Measurements from ENCODE around the gene FBXL17.

Gene FBXL17

DNA sequence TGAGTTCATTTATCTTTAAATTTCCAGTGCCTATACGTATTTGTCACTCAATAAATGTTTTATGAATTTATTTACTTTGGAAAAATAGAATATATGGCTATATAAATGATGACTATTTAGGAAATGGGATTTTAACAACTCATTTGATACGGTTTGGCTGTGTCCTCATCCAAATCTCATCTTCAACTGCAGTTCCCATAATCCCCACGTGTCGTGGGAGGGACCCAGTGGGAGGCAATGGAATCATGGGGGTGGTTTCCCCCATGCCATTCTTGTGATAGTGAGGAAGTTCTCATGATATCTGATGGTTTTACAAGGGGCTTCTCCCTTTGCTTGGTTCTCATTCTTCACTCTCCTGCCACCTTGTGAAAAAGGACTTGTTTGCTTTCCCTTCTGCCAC lies 523.6 kb downstream of the FBXL17 start (continued):
- TF ChIP-seq, protein P1, sequence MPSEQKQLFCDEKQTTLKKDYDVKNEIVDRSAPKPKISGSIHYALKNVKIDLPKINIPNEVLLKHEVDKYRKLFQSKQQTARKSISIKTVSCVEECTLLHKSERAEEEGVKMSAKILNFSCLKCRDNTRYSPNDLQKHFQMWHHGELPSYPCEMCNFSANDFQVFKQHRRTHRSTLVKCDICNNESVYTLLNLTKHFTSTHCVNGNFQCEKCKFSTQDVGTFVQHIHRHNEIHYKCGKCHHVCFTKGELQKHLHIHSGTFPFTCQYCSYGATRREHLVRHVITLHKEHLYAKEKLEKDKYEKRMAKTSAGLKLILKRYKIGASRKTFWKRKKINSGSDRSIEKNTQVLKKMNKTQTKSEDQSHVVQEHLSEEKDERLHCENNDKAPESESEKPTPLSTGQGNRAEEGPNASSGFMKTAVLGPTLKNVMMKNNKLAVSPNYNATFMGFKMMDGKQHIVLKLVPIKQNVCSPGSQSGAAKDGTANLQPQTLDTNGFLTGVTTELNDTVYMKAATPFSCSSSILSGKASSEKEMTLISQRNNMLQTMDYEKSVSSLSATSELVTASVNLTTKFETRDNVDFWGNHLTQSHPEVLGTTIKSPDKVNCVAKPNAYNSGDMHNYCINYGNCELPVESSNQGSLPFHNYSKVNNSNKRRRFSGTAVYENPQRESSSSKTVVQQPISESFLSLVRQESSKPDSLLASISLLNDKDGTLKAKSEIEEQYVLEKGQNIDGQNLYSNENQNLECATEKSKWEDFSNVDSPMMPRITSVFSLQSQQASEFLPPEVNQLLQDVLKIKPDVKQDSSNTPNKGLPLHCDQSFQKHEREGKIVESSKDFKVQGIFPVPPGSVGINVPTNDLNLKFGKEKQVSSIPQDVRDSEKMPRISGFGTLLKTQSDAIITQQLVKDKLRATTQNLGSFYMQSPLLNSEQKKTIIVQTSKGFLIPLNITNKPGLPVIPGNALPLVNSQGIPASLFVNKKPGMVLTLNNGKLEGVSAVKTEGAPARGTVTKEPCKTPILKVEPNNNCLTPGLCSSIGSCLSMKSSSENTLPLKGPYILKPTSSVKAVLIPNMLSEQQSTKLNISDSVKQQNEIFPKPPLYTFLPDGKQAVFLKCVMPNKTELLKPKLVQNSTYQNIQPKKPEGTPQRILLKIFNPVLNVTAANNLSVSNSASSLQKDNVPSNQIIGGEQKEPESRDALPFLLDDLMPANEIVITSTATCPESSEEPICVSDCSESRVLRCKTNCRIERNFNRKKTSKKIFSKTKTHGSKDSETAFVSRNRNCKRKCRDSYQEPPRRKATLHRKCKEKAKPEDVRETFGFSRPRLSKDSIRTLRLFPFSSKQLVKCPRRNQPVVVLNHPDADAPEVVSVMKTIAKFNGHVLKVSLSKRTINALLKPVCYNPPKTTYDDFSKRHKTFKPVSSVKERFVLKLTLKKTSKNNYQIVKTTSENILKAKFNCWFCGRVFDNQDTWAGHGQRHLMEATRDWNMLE (tag by site-specific recombination; conservative IDR thresholded peaks at IDR 0.05; ENCODE audit: low read depth) = no peak
- TF ChIP-seq ZNF394 (tag by site-specific recombination; IDR thresholded peaks at IDR 0.05; ENCODE audit: borderline replicate concordance) = no peak

DNA sequence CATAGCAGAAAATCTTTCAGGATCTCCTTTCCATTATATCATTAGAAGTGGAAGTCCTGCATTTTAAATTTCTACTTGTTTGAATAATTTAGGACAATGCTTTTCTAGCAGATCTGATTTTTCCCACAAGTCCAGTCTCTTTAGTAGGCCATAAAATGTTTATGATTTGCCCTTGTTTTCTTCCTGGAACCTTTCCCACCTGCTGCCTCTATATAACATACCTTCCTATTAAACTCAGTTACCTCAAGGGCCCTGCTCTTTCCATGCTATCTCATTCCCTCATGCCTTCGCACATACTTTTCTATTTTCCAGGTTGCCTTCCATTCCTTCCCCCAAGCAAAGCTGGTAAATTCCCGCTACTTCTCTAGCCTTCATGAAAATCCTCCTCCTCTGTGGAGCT lies 524.1 kb downstream of the FBXL17 start:
- Histone ChIP-seq H3K4me1 (ENCODE audit: control insufficient read depth, insufficient read depth, low read length) (no peaks in the 10 kb centered on the region), H3K27ac (ENCODE audit: extremely low read depth, low read depth, low read length) (no peak overlapping the region), H3K36me3 (ENCODE audit: control insufficient read depth in 2 of 2, insufficient read depth in 1 of 2, low read length in 2 of 2) (no peaks in the 10 kb centered on the region), H3K9me3 (ENCODE audit: control insufficient read depth, insufficient read depth, low read depth, low read length) (no peaks in the 10 kb centered on the region), H3K4me3 (ENCODE audit: low read depth, low read length) (no peak overlapping the region)
- ChIA-PET POLR2A (no interaction called here), CTCF (no interaction called here)
- no peak for TF ChIP-seq SCRT1 (tag by site-specific recombination; IDR thresholded peaks at IDR 0.05; ENCODE audit: borderline replicate concordance)
- no peak for TF ChIP-seq ZNF571 (tag by site-specific recombination; IDR thresholded peaks at IDR 0.05)
- no peak for TF ChIP-seq ZNF707 (tag by site-specific recombination; IDR thresholded peaks at IDR 0.05)
- TF ChIP-seq, protein P2, sequence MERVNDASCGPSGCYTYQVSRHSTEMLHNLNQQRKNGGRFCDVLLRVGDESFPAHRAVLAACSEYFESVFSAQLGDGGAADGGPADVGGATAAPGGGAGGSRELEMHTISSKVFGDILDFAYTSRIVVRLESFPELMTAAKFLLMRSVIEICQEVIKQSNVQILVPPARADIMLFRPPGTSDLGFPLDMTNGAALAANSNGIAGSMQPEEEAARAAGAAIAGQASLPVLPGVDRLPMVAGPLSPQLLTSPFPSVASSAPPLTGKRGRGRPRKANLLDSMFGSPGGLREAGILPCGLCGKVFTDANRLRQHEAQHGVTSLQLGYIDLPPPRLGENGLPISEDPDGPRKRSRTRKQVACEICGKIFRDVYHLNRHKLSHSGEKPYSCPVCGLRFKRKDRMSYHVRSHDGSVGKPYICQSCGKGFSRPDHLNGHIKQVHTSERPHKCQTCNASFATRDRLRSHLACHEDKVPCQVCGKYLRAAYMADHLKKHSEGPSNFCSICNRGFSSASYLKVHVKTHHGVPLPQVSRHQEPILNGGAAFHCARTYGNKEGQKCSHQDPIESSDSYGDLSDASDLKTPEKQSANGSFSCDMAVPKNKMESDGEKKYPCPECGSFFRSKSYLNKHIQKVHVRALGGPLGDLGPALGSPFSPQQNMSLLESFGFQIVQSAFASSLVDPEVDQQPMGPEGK (tag by site-specific recombination; IDR thresholded peaks at IDR 0.05) = no peak
- no peak for TF ChIP-seq ZNF2 (tag by site-specific recombination; IDR thresholded peaks at IDR 0.05)
- TF ChIP-seq, protein P1 (tag by site-specific recombination; conservative IDR thresholded peaks at IDR 0.05; ENCODE audit: low read depth) = no peak
- TF ChIP-seq, protein P3, sequence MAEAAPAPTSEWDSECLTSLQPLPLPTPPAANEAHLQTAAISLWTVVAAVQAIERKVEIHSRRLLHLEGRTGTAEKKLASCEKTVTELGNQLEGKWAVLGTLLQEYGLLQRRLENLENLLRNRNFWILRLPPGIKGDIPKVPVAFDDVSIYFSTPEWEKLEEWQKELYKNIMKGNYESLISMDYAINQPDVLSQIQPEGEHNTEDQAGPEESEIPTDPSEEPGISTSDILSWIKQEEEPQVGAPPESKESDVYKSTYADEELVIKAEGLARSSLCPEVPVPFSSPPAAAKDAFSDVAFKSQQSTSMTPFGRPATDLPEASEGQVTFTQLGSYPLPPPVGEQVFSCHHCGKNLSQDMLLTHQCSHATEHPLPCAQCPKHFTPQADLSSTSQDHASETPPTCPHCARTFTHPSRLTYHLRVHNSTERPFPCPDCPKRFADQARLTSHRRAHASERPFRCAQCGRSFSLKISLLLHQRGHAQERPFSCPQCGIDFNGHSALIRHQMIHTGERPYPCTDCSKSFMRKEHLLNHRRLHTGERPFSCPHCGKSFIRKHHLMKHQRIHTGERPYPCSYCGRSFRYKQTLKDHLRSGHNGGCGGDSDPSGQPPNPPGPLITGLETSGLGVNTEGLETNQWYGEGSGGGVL (tag by site-specific recombination; IDR thresholded peaks at IDR 0.05) = no peak
- TF ChIP-seq OVOL3 (tag by site-specific recombination; IDR thresholded peaks at IDR 0.05) = no peak
- no peak for TF ChIP-seq ZNF175 (tag by site-specific recombination; IDR thresholded peaks at IDR 0.05)
- no peak for TF ChIP-seq ZNF274 (IDR thresholded peaks at IDR 0.05; ENCODE audit: low read length)
- no peak for TF ChIP-seq ZNF274 (tag by site-specific recombination; IDR thresholded peaks at IDR 0.05; ENCODE audit: borderline replicate concordance)
- TF ChIP-seq KLF16 (tag by site-specific recombination; IDR thresholded peaks at IDR 0.05) = no peak
- no peak for TF ChIP-seq ZNF184 (tag by site-specific recombination; IDR thresholded peaks at IDR 0.05)
- TF ChIP-seq BCL11B (tag by site-specific recombination; IDR thresholded peaks at IDR 0.05; ENCODE audit: low read depth) = no peak
- TF ChIP-seq ZNF548 (tag by site-specific recombination; IDR thresholded peaks at IDR 0.05) = no peak
